NCI-H1436 (cell line): ENCODE measurements around the gene LRRC39.
"Not testable (repeated sequence)": the region's sequence is repeated elsewhere in the genome, so short reads cannot be mapped to it uniquely, and the experiment has no call there.

ENCODE experiments used
- DNase-seq: peaks from one replicate; lab custom pipeline; 2025; lab: John Stamatoyannopoulos, UW

LRRC39 gene

GRCh38 chr1:100178091-100178490 is at the start of gene LRRC39:
Gene LRRC39, minus strand, starts transcription at chr1:100178256. Its CDS starts 9,740 bp downstream, at chr1:100168516.
- no peak for DNase-seq

GRCh38 chr1:100222428-100222827 is 44.4 kb upstream of the LRRC39 start:
- no peak for DNase-seq

- no peak for DNase-seq
Observed at GRCh38 chr1:100219883-100220282, 41.8 kb upstream of the LRRC39 start.

DNA sequence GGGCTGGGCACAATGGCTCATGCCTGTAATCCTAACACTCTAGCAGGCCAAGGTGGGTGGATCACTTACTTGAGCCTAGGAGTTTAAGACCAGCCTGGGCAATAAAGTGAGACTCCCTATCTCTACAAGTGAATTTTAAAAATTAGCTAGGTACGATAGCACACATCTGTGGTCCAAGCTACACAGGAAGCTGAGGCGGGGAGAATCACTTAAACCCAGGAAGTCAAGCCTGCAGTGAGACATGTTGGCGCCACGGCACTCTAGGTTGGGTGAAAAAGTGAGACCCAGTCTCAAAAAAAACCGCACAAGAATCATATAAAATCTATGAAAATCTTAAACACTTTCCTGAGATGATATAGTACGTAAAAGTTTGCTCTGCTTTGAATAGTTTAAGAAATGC is 41.4 kb upstream of the LRRC39 start:
- DNase-seq = no peak

DNA sequence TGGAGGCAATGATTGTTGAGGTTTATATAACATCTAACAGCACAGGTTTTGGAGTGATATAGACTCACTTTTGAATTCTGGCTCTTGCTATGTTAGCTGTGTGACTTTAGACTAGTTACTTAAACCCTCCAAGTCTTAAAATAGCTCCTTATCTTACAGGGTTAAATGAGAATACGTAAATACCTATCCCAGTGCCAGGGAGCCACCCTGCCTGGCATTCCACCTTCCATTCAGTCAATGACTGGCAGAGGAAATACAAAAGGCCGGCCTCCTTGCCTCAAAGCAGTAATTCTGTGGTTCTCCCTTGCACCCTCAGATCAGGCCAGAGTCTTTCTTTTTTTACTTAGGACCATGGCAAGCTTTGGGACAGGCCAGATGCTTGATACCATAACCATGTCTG is 39.8 kb upstream of the LRRC39 start:
- DNase-seq = no peak

- DNase-seq = no peak
Observed at GRCh38 chr1:100215101-100215500, 37.0 kb upstream of the LRRC39 start.

DNA sequence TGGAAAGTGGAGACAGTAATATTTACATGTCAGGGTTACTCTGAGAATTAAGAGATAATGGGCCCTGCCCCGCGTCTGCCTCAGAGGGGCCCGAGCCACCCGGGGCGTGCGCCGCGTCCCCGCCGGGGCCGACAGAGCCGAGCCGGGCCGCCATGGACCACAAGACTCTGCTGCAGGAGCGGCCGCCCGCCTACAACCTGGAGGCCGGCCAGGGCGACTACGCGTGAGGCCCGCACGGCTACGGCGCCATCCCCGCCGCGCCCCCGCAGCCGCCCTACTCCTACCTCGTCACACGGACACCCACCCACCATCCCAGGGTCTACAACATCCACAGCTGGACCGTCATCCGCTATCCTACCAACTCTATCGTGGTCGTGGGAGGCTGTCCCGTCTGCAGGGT is 35.1 kb upstream of the LRRC39 start:
- no peak for DNase-seq

DNA sequence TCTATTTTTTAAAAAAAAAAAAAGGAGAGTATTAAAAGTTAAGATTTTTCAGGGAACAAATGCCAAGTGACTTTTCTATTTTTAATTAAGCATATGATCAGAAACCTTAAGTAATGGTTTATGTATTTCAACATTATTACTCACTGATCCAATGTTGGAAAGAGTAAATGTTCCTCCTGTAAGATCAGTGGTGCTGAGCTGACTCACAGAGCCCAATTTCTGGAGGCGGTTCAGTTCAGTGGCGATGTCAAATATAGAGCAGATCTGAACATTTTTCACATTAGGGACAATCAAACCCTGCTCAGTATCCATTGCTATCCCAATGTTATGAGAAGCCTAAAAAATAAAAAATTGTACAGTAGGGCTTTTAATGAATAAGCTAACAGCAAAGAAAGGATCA is 28.2 kb upstream of the LRRC39 start:
- DNase-seq = no peak

GRCh38 chr1:100205593-100205992 is 27.5 kb upstream of the LRRC39 start:
- DNase-seq = not testable (repeated sequence)

GRCh38 chr1:100205103-100205502 is 27.0 kb upstream of the LRRC39 start:
- not testable (repeated sequence) for DNase-seq

- not testable (repeated sequence) for DNase-seq
Observed at GRCh38 chr1:100202703-100203102, 24.6 kb upstream of the LRRC39 start.

- DNase-seq = not testable (repeated sequence)
Observed at GRCh38 chr1:100200060-100200459, 22.0 kb upstream of the LRRC39 start.

GRCh38 chr1:100198596-100198995 is 20.5 kb upstream of the LRRC39 start:
- DNase-seq = no peak

GRCh38 chr1:100188617-100189016 is 10.6 kb upstream of the LRRC39 start:
- no peak for DNase-seq

GRCh38 chr1:100187912-100188311 is 9.9 kb upstream of the LRRC39 start:
- no peak for DNase-seq

DNA sequence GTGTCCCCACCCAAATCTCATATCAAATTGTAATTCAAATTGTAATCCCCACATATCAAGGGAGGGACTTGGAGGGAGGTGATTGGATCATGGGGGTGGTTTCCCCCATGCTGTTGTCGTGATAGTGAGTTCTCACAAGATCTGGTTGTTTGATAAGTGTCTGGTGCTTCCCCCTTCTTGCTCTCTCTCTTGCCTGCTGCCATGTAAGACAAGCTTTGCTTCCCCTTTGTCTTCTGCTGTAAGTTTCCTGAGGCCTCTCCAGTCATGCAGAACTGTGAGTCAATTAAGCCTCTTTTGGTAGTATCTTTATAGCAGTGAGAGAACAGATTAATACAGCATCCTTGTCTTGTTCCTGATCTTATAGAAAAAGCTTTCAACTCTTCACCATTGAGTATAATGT is 6.5 kb upstream of the LRRC39 start:
- no peak for DNase-seq

GRCh38 chr1:100183370-100183769 is 5.3 kb upstream of the LRRC39 start:
- DNase-seq = no peak

- DNase-seq = no peak
Observed at GRCh38 chr1:100177295-100178041, 588 bp downstream of the LRRC39 start.

- no peak for DNase-seq
Observed at GRCh38 chr1:100168051-100168450, 10.0 kb downstream of the LRRC39 start.

- no peak for DNase-seq
Observed at GRCh38 chr1:100164702-100165101, 13.4 kb downstream of the LRRC39 start.

DNA sequence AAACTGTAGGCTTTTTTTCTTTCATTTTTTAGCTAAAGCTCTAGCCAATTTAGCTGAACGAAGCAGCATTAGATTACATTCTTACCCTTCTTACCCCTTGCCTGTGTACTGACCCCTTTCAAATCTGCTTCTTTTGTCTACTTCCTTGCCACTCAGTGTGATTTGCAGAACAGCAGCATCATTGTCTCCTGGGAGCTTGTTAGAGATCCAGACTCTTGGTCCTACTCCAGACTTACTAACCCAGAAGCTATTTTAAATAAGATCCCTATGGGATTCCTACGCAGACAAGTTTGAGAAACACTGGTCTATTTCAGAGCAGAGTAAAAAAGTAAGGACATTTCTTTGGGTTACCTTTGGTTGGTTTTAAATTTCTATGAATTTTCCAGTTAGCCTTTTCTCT is 13.8 kb downstream of the LRRC39 start:
- no peak for DNase-seq

DNA sequence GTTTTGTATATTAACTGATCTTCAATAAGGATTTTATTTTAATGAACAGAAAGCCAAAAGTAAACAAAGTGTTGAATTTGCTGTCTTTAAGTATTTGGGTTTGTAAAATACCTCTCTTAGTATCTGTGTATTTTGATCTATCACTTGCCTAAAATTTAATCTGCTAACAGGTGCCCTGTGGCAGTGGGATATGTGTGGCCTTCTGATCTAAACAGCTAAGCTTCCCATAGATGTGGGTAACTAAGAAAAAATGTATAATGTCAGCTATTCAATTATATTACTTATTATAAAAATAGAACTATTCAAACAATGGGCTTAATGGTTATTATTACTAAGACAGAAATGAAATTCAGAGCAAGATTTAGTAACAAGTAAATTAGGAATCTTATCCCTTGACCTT is 15.2 kb downstream of the LRRC39 start:
- no peak for DNase-seq

GRCh38 chr1:100152271-100152670 is 25.8 kb downstream of the LRRC39 start:
- no peak for DNase-seq

DNA sequence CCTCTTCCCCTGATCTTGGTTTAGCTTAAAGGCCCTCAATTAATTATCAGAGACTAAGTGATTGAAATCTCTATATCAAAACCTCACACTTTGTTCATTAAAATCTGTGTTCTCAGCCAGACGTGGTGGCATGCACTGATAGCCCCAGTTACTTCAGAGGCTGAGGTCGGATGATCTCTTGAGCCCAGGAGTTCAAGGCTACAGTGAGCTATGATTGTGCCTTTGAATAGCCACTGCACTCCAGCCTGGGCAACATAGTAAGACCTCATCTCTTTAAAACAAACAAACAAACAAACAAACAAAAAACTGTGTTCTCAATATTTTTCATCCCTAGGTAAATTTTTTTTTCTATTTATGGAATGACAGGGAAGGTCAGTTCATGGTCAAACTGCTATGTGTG is 26.4 kb downstream of the LRRC39 start:
- DNase-seq = no peak
